Measurements from ENCODE around the gene P3H3.

The P3H3 gene

GRCh38 chr12:6828781-6829535 lies 751 bp downstream of the P3H3 start:
- DNase-seq, result peak; percentile 31 to 45

GRCh38 chr12:6829536-6830220 lies 1.5 kb downstream of the P3H3 start:
- no peak for DNase-seq

DNA sequence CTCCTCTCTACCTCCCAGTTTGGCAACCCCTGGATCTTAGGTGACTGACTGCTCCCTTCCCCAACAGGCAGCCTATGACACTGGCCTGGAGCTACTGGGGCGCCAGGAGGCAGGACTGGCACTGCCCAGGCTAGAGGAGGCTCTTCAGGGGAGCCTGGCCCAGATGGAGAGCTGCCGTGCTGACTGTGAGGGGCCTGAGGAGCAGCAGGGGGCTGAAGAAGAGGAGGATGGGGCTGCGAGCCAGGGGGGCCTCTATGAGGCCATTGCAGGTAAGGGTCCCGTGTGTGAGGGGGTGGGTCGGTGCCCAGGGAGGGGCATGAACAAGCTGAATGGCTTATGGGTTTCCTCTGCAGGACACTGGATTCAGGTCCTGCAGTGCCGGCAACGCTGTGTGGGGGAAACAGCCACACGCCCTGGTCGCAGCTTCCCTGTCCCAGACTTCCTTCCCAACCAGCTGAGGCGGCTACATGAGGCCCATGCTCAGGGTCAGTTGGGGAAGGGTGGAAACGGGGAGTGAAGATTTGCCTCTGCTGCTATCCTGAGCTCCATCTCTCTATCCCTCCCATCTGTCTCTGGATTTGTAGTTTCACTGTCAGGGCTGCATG lies 2.2 kb downstream of the P3H3 start:
- DNase-seq, result no peak

DNA sequence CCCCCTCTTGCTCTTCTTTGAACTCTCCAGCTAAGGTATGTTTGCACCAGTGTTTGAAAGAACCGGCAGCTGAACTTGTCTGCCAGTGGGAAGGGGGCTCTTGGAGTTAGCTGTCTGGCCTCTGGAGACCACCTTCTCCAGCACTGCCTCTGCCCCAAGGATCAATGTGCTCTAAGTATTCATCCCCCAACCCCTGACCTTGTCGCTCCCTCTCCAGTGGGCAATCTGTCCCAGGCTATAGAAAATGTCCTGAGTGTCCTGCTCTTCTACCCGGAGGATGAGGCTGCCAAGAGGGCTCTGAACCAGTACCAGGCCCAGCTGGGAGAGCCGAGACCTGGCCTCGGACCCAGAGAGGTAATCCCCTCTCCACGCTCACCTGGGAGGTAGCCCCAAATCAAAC lies 2.8 kb downstream of the P3H3 start:
- no peak for DNase-seq

DNA sequence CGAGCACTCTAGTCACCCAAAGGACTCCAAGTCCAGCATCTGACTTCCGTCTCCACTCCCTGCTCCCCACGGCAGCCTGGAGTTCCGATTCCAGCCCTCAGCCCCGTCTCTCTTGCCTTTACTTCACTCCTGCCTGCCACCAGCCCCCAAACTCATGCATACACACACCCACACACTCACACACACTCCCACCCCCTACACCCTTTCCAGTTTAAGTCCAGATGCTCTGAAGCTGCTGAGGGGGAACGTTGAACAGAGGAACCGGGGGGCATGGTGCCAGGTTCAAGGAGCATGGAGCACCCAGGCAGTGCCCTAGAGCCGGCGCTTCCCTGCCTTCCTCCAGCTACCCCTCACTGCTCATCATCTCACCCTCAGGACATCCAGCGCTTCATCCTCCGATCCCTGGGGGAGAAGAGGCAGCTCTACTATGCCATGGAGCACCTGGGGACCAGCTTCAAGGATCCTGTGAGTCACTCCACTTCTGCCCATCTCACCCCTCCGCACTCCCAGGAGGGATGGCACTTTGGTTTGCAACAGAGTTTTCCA lies 3.3 kb downstream of the P3H3 start:
- DNase-seq, result no peak

DNA sequence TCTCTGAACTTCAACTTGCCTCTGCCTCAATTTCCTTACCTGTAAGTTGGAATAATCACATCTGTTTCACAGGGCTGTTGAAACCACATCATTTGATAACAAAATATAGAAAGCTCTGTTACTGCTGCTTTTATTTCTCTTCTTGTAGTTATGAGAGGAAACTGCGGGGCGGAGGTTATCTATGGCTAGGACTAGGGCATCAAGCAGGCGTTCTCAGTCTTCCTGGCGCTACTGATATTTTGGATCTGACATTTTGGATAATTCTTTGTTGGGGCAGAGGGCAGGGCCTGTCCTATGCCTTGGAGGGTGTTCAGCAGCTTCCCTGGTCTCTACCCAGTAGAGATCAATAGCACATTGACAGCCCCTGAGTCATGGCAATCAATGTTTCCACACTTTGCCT lies 3.9 kb downstream of the P3H3 start:
- DNase-seq, result no peak

- DNase-seq, result no peak
Observed at GRCh38 chr12:6833189-6833890, 5.1 kb downstream of the P3H3 start.

DNA sequence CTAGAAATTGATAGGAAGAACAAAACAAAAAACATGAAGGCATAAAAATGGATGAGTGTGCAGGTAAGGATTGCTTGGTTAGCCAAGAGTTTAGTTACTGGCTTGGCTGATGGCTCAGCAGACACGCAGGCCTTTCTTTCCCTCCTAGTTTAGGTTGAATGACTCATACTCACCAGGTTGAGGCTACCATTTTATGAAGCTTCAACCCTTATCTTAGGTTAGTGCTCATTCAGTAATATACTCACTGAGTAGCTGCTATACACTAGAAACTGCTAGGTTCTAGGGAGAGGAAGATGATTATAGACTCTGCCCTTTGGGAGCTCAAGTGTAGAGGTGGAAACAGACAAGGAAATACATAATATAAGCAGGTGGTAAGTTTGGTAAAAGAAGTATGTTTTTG lies 6.0 kb downstream of the P3H3 start:
- DNase-seq, result no peak

GRCh38 chr12:6834873-6835272 lies 6.7 kb downstream of the P3H3 start:
- DNase-seq, result no peak

DNA sequence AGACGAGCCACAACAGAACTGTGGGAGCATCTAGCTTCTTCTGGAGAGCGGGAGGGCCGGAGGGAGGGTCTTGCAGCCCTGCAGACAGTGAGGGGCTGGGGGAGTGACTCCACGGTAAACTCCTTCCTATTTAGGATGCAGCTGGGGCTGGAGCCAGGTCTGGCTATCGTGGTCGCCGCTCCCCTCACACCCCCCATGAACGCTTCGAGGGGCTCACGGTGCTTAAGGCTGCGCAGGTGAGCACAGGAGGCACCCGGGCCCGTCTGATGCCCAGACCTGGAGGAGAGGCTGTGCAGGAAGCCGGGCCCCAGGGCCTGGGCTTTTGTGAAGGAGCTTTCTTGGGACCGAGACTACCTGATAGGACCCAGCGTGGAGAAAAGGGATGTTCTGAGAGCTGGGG lies 8.6 kb downstream of the P3H3 start:
- no peak for DNase-seq

DNA sequence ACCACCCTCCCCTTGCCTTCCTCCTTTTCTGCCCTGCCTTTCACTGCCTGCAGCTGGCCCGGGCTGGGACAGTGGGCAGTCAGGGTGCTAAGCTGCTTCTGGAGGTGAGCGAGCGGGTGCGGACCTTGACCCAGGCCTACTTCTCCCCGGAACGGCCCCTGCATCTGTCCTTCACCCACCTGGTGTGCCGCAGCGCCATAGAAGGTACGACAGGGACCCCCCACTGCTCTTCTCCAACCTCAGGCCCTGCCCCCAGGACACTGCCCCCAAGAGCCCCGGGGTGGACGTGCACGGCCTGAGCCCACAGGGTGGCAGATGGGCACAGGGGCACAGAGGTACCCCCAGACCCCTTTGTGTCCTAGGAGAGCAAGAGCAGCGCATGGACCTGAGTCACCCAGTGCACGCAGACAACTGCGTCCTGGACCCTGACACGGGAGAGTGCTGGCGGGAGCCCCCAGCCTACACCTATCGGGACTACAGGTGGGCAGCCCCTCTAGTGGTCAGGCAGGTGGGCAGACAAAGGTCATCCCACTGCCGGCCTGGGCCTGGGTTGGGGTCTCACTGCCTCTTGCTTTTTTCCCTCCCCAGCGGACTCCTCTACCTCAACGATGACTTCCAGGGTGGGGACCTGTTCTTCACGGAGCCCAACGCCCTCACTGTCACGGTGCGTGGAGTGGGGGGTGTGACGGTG lies 9.3 kb downstream of the P3H3 start:
- DNase-seq, result no peak

GRCh38 chr12:6838854-6839253 lies 10.6 kb downstream of the P3H3 start:
- no peak for DNase-seq

GRCh38 chr12:6839482-6840201 lies 11.4 kb downstream of the P3H3 start:
- DNase-seq, result no peak

DNA sequence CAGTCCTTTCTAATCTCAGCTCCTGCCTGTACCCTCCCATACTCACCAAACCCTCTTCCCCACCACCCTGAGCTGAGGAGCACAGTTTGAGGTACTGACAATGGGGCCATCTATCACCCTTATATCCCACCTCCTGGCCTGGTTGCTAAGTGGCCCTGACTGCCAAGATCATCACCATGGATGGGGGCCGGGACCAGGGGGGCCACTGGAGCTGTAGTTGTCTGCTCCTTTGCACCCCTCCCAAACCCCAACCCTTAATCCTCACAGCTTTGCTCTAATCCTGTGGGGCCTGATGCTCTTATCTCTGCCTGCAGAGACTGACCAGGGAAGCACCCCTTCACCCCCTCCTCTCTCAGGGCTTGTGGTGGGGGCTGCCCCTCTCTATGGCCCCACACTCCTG lies 12.1 kb downstream of the P3H3 start:
- DNase-seq, result no peak

GRCh38 chr12:6840761-6841515 lies 12.7 kb downstream of the P3H3 start, which contains the start of gene GNB3:
GNB3 (plus strand) TSS chr12:6840925; CDS start chr12:6841288, 363 bp downstream.
- no peak for DNase-seq

GRCh38 chr12:6842075-6842474 lies 13.9 kb downstream of the P3H3 start:
- no peak for DNase-seq

DNA sequence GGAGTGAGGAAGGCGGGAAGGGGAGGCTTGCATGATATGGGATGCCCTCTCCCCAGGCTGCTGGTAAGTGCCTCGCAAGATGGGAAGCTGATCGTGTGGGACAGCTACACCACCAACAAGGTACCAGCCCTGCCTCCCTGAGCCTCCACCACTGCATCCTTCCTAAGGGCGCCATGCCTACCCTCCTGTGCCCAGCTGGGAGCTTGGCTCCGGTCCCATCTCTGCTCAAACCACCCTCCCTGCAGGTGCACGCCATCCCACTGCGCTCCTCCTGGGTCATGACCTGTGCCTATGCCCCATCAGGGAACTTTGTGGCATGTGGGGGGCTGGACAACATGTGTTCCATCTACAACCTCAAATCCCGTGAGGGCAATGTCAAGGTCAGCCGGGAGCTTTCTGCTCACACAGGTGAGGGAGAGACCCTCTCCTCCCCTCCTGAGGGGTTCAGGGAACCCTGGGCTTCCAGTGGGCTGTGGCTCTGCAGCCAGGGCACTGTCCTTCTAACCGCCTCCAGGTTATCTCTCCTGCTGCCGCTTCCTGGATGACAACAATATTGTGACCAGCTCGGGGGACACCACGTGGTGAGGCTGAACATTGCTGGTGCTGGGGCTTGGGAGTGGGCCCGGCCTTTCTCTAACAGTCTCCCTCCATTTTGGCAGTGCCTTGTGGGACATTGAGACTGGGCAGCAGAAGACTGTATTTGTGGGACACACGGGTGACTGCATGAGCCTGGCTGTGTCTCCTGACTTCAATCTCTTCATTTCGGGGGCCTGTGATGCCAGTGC lies 15.1 kb downstream of the P3H3 start:
- DNase-seq, result no peak

DNA sequence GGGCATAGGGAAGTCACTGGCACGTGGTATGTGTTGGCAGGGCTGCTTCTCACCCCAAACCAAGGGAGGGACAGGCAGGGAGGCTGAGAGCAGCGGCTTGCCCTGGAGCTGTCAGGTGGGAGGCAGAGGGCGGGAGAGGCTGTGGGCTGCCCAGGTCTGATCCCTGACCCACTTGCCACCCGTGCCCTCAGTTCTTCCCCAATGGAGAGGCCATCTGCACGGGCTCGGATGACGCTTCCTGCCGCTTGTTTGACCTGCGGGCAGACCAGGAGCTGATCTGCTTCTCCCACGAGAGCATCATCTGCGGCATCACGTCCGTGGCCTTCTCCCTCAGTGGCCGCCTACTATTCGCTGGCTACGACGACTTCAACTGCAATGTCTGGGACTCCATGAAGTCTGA lies 17.2 kb downstream of the P3H3 start:
- DNase-seq, result no peak

- no peak for DNase-seq
Observed at GRCh38 chr12:6846316-6846869, 18.2 kb downstream of the P3H3 start.

DNA sequence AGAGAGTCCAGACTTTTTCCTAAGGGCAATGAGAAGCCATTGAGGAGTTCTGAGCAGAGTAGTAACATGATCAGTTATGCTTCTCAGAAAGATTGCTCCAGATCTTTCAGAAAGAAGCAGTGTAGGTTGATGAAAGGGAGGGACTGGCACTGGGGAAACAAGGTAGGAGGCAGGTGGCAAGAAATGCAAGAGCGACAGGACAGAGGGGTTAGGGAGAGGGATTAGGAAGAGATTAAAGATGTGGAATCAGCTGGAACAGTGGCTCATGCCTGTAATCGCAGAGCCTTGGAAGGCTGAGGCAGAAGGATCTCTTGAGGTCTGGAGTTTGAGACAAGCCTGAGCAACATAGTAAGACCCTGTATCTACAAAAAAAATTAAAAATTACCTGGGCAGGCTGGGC lies 19.5 kb downstream of the P3H3 start:
- no peak for DNase-seq
